Measurements from ENCODE around the gene TLCD1. TPM values are rescaled to one million over a fixed set of nuclear protein-coding genes. Genes with fewer than 3 reads are reported as not detected.

Gene TLCD1
- total RNA-seq, 4 donors from 2014 or later: 6.9 to 25.0 (median 17.0) TPM

- Histone ChIP-seq H3K9me3 (no peaks in the 10 kb centered on the region), H3K27me3 (no peaks in the 10 kb centered on the region), H3K36me3 (peaks cover 23% of the 10 kb centered on the region), H3K27ac (no peak overlapping the region), H3K4me3 (no peak overlapping the region), H3K4me1 (peaks cover 60% of the 10 kb centered on the region)
- DNase-seq (ENCODE audit: low spot score in 2 of 2): no peak
- TF ChIP-seq POLR2AphosphoS5 (IDR thresholded peaks at IDR 0.05) (no peak), POLR2A (IDR thresholded peaks at IDR 0.05) (no peak), EP300 (IDR thresholded peaks at IDR 0.05) (no peak)
- TF ChIP-seq, protein P1, sequence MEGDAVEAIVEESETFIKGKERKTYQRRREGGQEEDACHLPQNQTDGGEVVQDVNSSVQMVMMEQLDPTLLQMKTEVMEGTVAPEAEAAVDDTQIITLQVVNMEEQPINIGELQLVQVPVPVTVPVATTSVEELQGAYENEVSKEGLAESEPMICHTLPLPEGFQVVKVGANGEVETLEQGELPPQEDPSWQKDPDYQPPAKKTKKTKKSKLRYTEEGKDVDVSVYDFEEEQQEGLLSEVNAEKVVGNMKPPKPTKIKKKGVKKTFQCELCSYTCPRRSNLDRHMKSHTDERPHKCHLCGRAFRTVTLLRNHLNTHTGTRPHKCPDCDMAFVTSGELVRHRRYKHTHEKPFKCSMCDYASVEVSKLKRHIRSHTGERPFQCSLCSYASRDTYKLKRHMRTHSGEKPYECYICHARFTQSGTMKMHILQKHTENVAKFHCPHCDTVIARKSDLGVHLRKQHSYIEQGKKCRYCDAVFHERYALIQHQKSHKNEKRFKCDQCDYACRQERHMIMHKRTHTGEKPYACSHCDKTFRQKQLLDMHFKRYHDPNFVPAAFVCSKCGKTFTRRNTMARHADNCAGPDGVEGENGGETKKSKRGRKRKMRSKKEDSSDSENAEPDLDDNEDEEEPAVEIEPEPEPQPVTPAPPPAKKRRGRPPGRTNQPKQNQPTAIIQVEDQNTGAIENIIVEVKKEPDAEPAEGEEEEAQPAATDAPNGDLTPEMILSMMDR (IDR thresholded peaks at IDR 0.05): no peak
- 100% methylated on average over 3 of the region's 3 CpGs for WGBS
These were observed 11.8 kb downstream of the TLCD1 start for GRCh38 chr17:28714281-28714680.

GRCh38 chr17:28712705-28713415 lies 13.2 kb downstream of the TLCD1 start:
- TF ChIP-seq, protein P1 (IDR thresholded peaks at IDR 0.05): no peak
- TF ChIP-seq POLR2AphosphoS5 (IDR thresholded peaks at IDR 0.05) (no peak), EP300 (IDR thresholded peaks at IDR 0.05) (no peak), POLR2A (IDR thresholded peaks at IDR 0.05) (no peak)
- no peaks in the 10 kb centered on the region for H3K27me3 ChIP-seq
- no peaks in the 10 kb centered on the region for H3K9me3 ChIP-seq
- no peak for DNase-seq (ENCODE audit: low spot score in 2 of 2)
- H3K4me1 ChIP-seq: peaks cover 46% of the 10 kb centered on the region
- peaks cover 23% of the 10 kb centered on the region for H3K36me3 ChIP-seq
- H3K4me3 ChIP-seq: no peak overlapping the region
- no peak overlapping the region for H3K27ac ChIP-seq
- WGBS: 76% methylated on average over 7 of the region's 7 CpGs

GRCh38 chr17:28712032-28712704 lies 13.9 kb downstream of the TLCD1 start:
- peak overlapping the region; percentile 82 for H3K4me3 ChIP-seq
- no peaks in the 10 kb centered on the region for H3K27me3 ChIP-seq
- TF ChIP-seq EP300 (IDR thresholded peaks at IDR 0.05) (no peak), POLR2AphosphoS5 (IDR thresholded peaks at IDR 0.05) (no peak), POLR2A (IDR thresholded peaks at IDR 0.05) (no peak)
- TF ChIP-seq, protein P1 (IDR thresholded peaks at IDR 0.05): no peak
- H3K9me3 ChIP-seq: no peaks in the 10 kb centered on the region
- 44% methylated on average over 28 of the region's 34 CpGs for WGBS
- H3K36me3 ChIP-seq: peaks cover 23% of the 10 kb centered on the region
- H3K27ac ChIP-seq: peak overlapping the region; percentile 91
- peaks cover 39% of the 10 kb centered on the region for H3K4me1 ChIP-seq
- DNase-seq (ENCODE audit: low spot score in 2 of 2): peak in 1 of 2 donors; percentile 78

DNA sequence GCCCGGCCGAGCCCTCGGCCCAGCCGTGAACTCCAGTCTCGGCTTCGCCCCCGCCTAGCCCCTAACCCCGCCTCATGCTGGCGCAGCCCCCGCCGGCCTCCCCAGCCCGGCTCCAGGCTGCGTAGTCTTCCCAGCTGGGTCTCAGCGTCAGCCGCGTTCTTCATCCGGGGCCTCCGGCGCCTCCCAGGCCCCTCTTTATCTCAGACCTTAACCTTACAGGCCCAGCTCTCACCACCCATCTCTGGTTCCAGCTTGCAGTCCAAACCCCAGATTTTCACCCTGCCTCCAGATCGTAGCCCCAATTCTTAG lies 14.4 kb downstream of the TLCD1 start, which contains the start of gene PROCA1:
TSS of gene PROCA1 (minus strand) at position 166 of the 309 bp plus-strand sequence. CDS start 228 bp downstream, outside the sequence.
- TF ChIP-seq EP300 (IDR thresholded peaks at IDR 0.05) (no peak), POLR2AphosphoS5 (IDR thresholded peaks at IDR 0.05) (no peak), POLR2A (IDR thresholded peaks at IDR 0.05) (no peak)
- TF ChIP-seq, protein P1 (IDR thresholded peaks at IDR 0.05): no peak
- Histone ChIP-seq H3K27me3 (no peaks in the 10 kb centered on the region), H3K27ac (peak within 1 kb of the TSS; percentile 91), H3K4me1 (peaks cover 36% of the 10 kb centered on the region), H3K9me3 (no peaks in the 10 kb centered on the region), H3K36me3 (peaks cover 23% of the 10 kb centered on the region), H3K4me3 (peak within 1 kb of the TSS; percentile 82)
- 1% methylated on average over 16 of the region's 20 CpGs for WGBS
- DNase-seq (ENCODE audit: low spot score in 2 of 2): no peak

Measured in suprapubic skin (tissue), 4 donors.